ENCODE measurements around the gene PCDHB3.
"Not testable (repeated sequence)": the region's sequence is repeated elsewhere in the genome, so short reads cannot be mapped to it uniquely, and the experiment has no call there.

The PCDHB3 gene

DNA sequence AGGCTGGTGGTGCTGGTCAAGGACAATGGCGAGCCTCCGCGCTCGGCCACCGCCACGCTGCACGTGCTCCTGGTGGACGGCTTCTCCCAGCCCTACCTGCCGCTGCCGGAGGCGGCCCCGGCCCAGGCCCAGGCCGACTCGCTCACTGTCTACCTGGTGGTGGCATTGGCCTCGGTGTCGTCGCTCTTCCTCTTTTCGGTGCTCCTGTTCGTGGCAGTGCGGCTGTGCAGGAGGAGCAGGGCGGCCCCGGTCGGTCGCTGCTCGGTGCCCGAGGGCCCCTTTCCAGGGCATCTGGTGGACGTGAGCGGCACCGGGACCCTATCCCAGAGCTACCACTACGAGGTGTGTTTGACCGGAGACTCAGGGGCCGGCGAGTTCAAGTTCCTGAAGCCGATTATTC is 37.1 kb downstream of the PCDHB3 start:
- not testable (repeated sequence) for DNase-seq

DNA sequence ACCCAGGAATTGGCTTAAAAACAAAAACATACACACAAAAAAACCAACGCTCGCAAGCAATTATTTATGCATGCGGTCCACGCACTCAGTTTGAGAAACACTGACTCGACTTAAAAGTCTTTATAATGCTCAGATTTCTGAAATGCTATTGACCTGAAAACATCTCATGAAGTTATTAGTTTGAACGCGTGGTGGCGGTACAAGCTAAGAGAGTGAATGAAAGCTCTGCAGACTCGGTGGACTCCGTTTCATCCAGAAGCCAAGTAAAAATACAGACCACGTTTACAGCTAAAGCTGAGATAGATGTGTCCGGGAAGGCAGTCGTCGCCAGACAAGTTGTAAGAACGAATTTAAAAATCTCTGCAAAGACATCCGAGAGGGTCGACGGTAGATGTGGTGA is 49.5 kb downstream of the PCDHB3 start, which contains the start of gene PCDHB6:
Gene PCDHB6, plus strand, starts transcription at position 246 of the 400 bp plus-strand sequence. CDS start 201 bp downstream, outside the sequence.
- DNase-seq: no peak

GRCh38 chr5:141150224-141150992 is 50.1 kb downstream of the PCDHB3 start:
- DNase-seq: no peak

- DNase-seq: no peak
Measured at GRCh38 chr5:141150993-141151325, 50.7 kb downstream of the PCDHB3 start.

GRCh38 chr5:141151632-141152031 is 51.4 kb downstream of the PCDHB3 start:
- DNase-seq: not testable (repeated sequence)

DNA sequence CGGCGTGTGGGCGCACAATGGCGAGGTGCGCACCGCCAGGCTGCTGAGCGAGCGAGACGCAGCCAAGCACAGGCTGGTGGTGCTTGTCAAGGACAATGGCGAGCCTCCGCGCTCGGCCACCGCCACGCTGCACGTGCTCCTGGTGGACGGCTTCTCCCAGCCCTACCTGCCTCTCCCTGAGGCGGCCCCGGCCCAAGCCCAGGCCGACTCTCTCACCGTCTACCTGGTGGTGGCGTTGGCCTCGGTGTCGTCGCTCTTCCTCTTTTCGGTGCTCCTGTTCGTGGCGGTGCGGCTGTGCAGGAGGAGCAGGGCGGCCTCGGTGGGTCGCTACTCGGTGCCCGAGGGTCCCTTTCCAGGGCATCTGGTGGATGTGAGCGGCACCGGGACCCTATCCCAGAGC is 51.8 kb downstream of the PCDHB3 start:
- not testable (repeated sequence) for DNase-seq

All from suppressor macrophage treated with lipopolysaccharide for 4 hours (primary cell).